K562 (cell line): ENCODE data around the gene STS.

Experiments
- CEBPB ChIP-seq: fragments of 450-650 bp; IDR thresholded peaks from 2 replicates; pipeline ENCODE4 v1.6.1; 2016; ENCODE audit warnings: missing genetic modification characterization, missing compliant biosample characterization
- POLR2AphosphoS5 ChIP-seq: IDR thresholded peaks from 2 replicates; pipeline ENCODE4 v1.6.1; 2011; ENCODE audit warnings: mild to moderate bottlenecking, low read depth, low read length, moderate library complexity; ENCODE audit not compliant: control insufficient read depth, insufficient read depth

DNA sequence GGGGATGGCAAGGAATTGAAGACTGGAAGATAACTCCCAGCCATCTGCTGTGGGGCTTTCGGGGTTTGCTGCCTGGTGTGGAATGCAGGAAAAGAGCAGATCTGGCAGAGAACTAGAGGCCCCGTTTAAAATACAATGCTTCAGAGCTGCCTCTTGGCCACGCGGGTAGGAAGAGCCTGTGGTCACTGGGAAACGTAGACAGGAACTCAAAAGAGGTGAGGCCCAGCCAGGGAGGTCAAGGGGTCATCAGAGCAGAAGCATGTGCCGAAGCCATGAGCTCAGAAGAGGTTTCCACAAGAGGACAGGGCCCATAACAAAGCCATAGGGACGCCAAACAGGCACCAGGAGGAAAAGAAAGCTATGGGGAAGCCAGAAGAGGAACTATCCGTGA is 14.5 kb upstream of the STS start:
- no peak for TF ChIP-seq POLR2AphosphoS5
- no peak for TF ChIP-seq CEBPB (tag)
